Measurements from ENCODE around the gene SASH1. TPM values are rescaled to one million over a fixed set of nuclear protein-coding genes. Genes with fewer than 3 reads are reported as not detected.

SASH1 gene
- total RNA-seq, 1 experiment from 2014 or later: 33.2 TPM

GRCh38 chr6:148453906-148454305 is 111.3 kb downstream of the SASH1 start:
- WGBS (ENCODE audit: extremely low coverage, insufficient read length, low lambda C conversion rate): no CpG with 5 or more reads among the region's 7 CpGs
- Histone ChIP-seq H3K79me1 (ENCODE audit: insufficient read depth, low read depth, low read length, poor library complexity, severe bottlenecking) (no peaks in the 10 kb centered on the region), H4K8ac (replicated peaks; ENCODE audit: insufficient read length, low read depth, low read length) (no peak overlapping the region), H2BK5ac (ENCODE audit: insufficient read length, low read length) (no peak overlapping the region), H2AK5ac (ENCODE audit: insufficient read length, low read length) (no peak overlapping the region), H2BK20ac (ENCODE audit: low read depth, low read length, poor library complexity, severe bottlenecking) (no peak overlapping the region), H2BK12ac (ENCODE audit: insufficient read length, low read depth, low read length) (no peak overlapping the region), H4K5ac (ENCODE audit: insufficient read length, low read depth, low read length) (no peak overlapping the region), H3K23me2 (ENCODE audit: insufficient read length, low read depth, low read length, poor library complexity, severe bottlenecking) (no peaks in the 10 kb centered on the region), H4K20me1 (ENCODE audit: control insufficient read depth, insufficient read depth, insufficient read length) (no peaks in the 10 kb centered on the region), H3K9ac (ENCODE audit: extremely low read depth, insufficient read length, low read length) (no peak overlapping the region), H3K4ac (ENCODE audit: low read depth, low read length) (no peak overlapping the region), H2BK120ac (ENCODE audit: low read depth, low read length, poor library complexity, severe bottlenecking) (no peak overlapping the region), H3K23ac (ENCODE audit: insufficient read length, low read depth, low read length) (no peak overlapping the region), H3T11ph (ENCODE audit: low read length) (no peak overlapping the region), H3K9me3 (ENCODE audit: control insufficient read depth, low read depth, low read length) (no peaks in the 10 kb centered on the region), H3K18ac (ENCODE audit: insufficient read length, low read depth, low read length) (no peak overlapping the region), H3K56ac (ENCODE audit: insufficient read length, low read depth, low read length) (no peak overlapping the region), H3K4me2 (ENCODE audit: insufficient read depth, insufficient read length, low read length) (no peak overlapping the region), H3K79me2 (ENCODE audit: insufficient read depth, low read length) (no peaks in the 10 kb centered on the region), H3K27me3 (ENCODE audit: insufficient read depth, low read length) (no peaks in the 10 kb centered on the region), H2BK15ac (ENCODE audit: low read depth, low read length) (no peak overlapping the region), H3K27ac (ENCODE audit: insufficient read length, low read depth, low read length) (no peak overlapping the region), H3K14ac (ENCODE audit: insufficient read depth, low read length) (no peak overlapping the region), H2AFZ (ENCODE audit: low read length) (no peak overlapping the region), H3K4me1 (ENCODE audit: insufficient read depth, low read length) (no peaks in the 10 kb centered on the region), H4K91ac (ENCODE audit: insufficient read length, low read depth, low read length) (no peak overlapping the region)
- DNase-seq: no peak
- Mint-ChIP-seq H3K4me3 (no peak overlapping the region), H3K27me3 (ENCODE audit: low read depth) (no peaks in the 10 kb centered on the region), H3K9me3 (no peaks in the 10 kb centered on the region), H3K27ac (peak overlapping the region in 2 of 3 experiments; percentile 65 to 69; a peak in 4 of 7 replicates), H3K36me3 (ENCODE audit: insufficient read depth in 1 of 3, low read depth in 3 of 3) (peaks cover 3 to 13% (median 5%) of the 10 kb centered on the region in 3 experiments; a peak in 5 of 7 replicates), H3K4me1 (peaks cover 3 to 8% of the 10 kb centered on the region in 2 experiments)
- TF ChIP-seq, protein P1, sequence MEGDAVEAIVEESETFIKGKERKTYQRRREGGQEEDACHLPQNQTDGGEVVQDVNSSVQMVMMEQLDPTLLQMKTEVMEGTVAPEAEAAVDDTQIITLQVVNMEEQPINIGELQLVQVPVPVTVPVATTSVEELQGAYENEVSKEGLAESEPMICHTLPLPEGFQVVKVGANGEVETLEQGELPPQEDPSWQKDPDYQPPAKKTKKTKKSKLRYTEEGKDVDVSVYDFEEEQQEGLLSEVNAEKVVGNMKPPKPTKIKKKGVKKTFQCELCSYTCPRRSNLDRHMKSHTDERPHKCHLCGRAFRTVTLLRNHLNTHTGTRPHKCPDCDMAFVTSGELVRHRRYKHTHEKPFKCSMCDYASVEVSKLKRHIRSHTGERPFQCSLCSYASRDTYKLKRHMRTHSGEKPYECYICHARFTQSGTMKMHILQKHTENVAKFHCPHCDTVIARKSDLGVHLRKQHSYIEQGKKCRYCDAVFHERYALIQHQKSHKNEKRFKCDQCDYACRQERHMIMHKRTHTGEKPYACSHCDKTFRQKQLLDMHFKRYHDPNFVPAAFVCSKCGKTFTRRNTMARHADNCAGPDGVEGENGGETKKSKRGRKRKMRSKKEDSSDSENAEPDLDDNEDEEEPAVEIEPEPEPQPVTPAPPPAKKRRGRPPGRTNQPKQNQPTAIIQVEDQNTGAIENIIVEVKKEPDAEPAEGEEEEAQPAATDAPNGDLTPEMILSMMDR (conservative IDR thresholded peaks at IDR 0.05): no peak
